Right ventricle myocardium superior (tissue), 1 donor: ENCODE measurements around the gene TMIE. TPM values are rescaled to one million over a fixed set of nuclear protein-coding genes. Genes with fewer than 3 reads are reported as not detected.
A peak's percentile ranks its signal among the peaks of the same experiment; 100 is the strongest.

Experiments used
- ATAC-seq: fragments of 200-7000 bp; cut with Tn5 transposase; one replicate; pipeline ENCODE4 v1.9.1; 2020; ENCODE audit warnings: mild to moderate bottlenecking; ENCODE audit not compliant: poor library complexity
- DNase-seq: peaks from one replicate; pipeline ENCODE4 v3.0.0-alpha.2; 2020
- intact Hi-C: fragments of 100-400 bp; cut with DNase I; formaldehyde crosslinking; loops from one replicate; pipeline ENCODE4 v1.11.2; 2022
- total RNA-seq: library from RNA; stranded (reverse); fragmentation: NEBNext Ultra II Directional; extraction: Animal tissue kit (Norgen Biotek cat#: 25700); gene quantifications from one replicate; pipeline ENCODE4 v1.2.1, GENCODE V29; 2021
- donor health status: DM: no; HTN: yes; CAD: no; lungs with severe emphysema.

TMIE gene
- total RNA-seq, 1 donor from 2014 or later: 1.00 TPM

DNA sequence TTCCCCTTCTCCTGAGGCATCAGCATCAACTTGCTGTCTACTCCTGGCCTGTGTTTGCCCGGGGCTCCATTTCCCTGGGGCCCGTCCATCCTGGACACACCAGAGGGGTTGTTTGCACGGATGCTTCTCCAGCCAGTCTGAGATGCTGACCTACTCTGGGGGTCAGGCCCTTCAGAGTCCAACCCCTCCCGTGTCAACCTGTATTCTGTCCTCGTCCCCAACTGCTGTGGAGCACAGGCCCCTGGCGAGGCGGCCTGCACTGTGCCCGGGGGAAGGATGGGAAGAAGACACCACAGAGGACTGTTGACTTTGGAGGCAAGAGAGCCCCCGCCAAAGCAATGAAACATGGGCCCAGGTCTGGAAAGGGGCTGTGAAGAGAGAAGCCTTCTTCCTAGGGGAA, 33.5 kb upstream of the TMIE start:
- ATAC-seq (no peak), DNase-seq (no peak)
- intact Hi-C loops: no loop called here

GRCh38 chr3:46668116-46668515, 33.1 kb upstream of the TMIE start:
- DNase-seq: no peak
- intact Hi-C loops: no loop called here

GRCh38 chr3:46668591-46668990, 32.6 kb upstream of the TMIE start:
- ATAC-seq: no peak
- DNase-seq: no peak
- intact Hi-C loops: no loop called here

More at GRCh38 chr3:46668116-46668515, 33.1 kb upstream of the TMIE start:
- no peak for ATAC-seq

DNA sequence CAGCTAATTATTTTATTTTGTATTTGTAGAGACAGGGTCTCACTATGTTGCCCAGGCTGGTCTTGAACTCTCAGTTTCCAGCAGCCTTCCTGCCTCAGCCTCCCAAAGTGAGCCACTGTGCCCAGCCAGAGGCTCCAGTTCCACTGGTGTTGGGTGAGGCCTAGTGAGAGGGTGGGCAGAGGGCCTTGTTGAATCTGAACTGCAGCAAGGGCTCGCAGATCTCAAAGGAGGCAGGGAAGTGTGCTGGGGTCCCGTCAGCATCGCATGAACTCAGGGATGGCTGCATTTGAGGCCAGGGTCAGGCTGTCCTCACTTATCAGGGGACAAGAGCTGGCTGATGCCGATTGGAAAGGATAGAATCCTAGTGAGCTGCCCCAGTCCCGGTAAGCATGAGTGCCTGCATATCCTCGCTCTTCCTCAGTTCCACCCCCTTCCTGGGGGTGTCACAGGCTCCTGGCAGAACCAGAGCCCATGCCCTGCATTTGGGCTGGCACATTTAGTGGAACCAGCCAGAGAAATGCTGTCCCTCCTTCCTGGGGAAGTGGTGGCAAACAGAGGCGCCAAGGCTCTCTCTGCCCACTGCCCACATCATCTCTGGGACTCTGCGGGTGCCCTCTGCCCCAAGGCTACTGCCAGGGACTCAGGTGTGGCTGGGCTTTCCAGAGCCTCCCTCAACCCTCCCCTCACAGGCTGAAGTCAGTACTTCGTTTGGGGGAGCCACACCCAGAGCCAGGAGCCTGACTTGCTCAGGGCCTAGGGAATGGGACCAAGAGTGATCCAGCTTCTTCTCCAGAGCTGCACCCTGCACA, 31.8 kb upstream of the TMIE start:
- ATAC-seq: no peak

DNA sequence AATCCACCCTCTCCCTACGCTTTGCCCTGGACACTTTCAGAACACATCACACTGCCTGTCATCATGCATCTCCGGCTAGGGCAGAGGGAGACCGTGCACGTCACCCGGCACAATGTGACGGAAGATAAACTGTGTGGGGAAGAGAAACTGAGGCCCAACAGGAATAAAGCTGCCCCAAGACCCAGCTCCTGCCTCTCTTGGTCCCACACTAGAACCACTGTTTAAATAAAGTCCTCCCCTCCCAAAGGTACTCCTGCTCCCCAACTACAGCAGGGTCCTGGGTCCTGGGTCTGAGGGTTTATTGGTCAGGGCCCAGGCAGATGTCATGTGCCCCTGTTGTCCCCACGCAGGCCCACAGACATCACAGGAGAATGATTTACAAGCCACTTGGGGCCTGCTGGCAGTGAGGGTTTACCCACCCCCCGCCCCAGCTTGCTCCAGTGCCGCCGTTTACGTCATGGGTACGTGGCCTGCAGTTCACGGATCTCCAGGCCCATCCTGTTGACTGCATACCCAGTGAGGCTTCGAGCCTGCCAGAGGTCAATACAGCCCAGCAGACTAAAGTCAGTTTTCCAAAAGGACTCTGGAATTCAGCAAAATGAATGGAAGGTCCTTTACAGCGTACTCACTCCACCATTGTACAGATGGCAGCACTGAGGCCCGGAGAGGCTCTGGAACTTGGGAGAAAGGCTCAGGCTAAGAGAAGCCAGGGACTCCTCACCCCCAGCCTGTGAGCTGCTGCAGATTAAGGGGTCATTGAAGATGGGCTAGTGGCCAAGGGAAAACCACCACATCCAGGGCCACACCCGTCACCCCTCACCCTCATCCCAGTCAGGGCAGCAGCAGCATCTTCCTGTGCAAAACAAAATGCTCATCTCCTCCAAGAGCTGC, 30.9 kb upstream of the TMIE start:
- no peak for ATAC-seq
- no peak for DNase-seq
- intact Hi-C loops: no loop called here

More for the DNA sequence above, 31.8 kb upstream of the TMIE start:
- DNase-seq: no peak
- intact Hi-C loops: no loop called here

DNA sequence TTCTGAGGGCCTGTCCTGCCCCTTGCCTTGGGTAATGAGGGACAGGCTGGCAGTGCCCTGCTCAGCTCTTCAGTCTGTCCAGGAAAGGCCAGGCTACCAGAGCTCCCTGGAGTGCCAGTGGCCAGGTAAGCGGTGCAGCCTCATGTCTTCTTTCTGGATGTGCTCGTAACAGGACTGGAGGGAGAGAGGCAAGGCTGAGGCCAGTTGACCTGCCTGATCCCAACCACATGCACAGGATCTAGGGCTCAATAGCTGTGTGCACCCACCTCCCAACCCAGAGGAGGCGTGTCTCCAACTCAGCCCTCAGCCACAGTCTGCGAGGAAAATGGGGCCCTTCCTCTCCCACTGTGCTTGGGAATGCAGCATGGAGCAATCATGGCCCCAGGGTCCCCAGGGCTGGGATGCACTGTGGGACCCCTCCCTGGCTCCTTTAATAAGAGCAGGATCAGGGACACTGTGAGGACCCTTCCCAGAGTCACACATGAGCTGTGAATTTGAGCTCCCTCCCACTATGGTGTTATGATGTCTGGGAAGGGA, 30.2 kb upstream of the TMIE start:
- ATAC-seq (no peak), DNase-seq (no peak)
- intact Hi-C loops: no loop called here

DNA sequence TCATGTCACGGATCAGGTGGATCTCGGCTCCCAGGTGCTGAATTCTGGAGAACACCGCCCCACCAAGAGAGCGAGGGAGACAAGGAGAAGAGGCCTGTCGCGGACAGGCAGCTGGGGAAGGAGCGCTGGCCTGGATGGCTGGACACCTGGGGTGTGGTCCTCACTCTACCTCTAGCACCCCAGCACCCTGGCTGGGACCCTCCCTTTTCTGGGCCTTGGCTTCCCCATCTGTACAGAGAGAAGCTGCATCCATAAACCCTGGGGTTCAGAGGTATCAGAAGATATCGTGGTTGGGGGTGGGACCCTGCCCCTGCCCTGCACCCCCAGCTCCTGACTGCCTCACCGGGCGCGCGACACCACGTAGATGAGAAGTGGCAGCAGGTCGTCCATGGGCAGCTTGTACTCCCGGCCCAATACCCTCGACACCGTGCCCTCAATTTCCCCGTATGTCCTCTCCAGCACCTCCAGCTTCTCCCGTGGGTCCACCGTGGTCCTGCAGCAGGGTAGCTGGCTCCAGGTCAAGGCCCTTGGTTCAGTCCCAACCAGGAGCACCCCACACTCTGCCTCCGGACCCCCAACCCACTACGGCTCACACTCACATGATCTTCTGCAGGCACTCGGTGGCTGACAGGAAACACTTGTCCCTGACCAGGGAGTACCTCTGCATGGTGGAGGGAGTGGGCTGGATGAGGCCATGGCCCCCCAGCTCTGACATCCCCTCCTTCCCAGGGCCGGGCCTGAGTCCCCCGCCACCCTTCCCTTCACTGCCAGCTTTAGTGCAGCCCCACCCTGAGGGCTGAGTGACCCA, 29.4 kb upstream of the TMIE start:
- DNase-seq: no peak
- intact Hi-C loops: no loop called here
- ATAC-seq: no peak

- intact Hi-C loops: no loop called here
- ATAC-seq: no peak
- no peak for DNase-seq
Observed at GRCh38 chr3:46672349-46672695, 28.9 kb upstream of the TMIE start.

DNA sequence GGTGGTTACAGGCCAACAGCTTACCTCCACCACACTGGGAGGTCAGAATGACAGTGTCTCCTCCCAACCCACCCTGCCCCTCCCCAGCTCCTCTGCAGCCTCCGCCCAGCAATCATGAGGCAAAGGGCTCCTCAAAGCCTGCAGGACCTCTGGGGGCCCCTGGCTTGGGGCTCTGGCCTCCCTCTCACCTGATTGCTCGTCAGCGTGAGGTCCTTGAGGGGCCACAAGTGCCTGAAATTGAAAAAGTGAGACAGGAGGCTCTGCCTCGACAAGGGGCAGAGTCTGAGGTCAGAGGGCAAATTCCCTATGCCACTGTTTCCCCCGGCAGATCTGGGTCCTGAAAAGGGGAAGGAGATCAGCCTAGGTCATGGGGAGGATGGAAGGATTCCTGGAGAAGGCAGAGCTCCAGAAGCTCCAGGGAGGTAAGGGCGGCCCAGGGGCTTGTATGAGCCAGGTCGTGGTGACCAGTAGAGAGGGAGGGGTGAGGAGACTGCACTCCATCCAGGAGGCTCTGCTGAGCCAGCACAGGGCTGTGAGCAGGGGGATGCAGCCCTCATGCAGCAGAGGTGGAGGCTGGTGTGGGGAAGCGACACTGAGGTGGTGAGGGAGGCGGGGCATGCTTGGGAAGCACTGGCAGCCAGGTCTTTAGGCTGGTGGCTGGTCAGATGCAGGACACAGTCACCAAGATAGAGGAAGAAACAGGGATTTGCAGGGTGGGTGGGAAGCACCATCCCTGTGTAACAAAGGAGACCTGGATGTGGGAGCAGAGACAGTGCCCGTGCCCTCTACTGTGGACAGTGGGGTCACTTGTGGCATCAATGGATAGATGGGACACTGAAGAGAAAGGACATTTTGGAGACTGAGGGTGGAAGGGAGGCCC, 27.8 kb upstream of the TMIE start:
- ATAC-seq (no peak), DNase-seq (no peak)
- intact Hi-C loops: no loop called here

- no peak for ATAC-seq
- DNase-seq: no peak
- intact Hi-C loops: no loop called here
Observed at GRCh38 chr3:46674031-46674845, 27.0 kb upstream of the TMIE start.

DNA sequence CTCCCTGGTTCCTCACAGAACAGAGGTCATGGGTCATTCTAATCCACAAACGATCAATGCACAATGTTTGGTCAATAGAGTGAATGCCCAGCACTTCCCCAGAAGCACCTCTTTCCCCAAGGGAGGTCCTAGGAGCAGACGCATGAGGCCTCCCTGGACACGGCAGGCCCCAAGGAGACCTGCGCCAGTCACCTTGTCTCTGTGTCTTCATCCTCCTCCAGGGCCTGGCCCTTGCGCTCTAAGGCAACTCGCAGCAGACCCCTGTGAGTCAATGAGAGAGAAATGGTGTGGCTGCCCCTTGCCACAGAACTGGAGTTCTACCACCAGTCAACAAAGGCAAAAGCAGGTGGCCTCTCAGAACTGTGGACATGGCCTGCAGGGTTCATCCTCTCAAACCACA, 25.8 kb upstream of the TMIE start:
- DNase-seq (peak; percentile 29), ATAC-seq (no peak)
- intact Hi-C loops: no loop called here

- intact Hi-C loops: no loop called here
- no peak for ATAC-seq
Observed at GRCh38 chr3:46675843-46676567, 25.2 kb upstream of the TMIE start.

GRCh38 chr3:46676601-46677410, 24.4 kb upstream of the TMIE start:
- DNase-seq (peak; percentile 38), ATAC-seq (no peak)
- intact Hi-C loops: no loop called here

More at GRCh38 chr3:46675843-46676567, 25.2 kb upstream of the TMIE start:
- peak; percentile 41 for DNase-seq

DNA sequence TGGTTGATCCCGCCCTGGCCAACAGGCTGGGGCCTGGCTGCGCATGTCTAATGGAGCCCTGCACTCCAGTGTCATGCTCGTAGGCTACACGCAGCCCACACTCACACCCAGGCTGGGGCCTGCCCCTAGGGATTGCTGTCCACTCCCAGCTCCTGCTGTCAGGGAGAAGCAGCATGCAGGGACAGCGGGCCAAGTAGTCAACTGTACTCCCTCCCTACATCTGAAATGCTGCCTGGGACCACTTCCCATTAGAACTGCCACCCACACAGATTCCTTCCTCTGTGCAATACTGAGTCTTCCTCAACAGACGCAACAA, 23.8 kb upstream of the TMIE start:
- ATAC-seq (peak; percentile 51), DNase-seq (peak; percentile 84)
- intact Hi-C loops: no loop called here

DNA sequence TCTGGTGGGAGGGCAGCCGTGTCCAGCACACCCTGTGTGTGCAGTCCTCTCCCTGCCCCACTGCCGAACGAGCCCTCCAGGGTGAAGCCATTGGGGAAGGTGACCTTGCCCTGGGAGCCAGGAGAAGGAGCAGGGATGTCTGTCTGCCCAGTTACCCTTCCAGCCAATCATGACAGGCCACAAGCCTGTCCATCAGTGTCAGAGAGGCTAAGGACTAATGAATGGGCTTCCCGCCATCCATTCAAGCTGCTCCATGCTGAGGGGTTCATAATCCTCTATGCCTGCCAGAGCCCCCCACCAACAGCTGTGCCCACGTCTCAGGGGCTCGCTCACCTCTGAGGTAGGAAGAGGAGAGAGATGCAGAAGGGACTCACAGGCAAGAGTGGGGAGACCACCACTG, 22.9 kb upstream of the TMIE start:
- DNase-seq (no peak), ATAC-seq (no peak)
- intact Hi-C loops: no loop called here

DNA sequence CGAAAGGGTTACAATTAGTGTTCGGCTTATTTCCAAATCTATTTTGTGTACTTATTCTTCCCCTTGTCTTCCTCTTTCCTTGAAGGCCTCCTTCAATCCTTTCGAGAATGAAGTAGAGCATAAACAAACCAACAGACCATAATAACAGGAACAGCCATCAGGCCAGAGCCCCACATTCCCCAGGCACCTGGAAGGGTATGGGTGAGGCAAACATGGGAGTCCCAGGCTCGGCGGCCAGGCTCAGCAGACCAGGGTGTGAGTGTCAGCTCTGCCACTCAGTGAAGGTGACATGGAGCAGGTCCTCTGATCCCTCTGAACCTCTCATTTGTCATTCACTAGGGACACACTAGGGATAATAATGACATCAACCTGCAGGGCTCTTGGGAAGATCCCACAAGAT, 21.5 kb upstream of the TMIE start:
- ATAC-seq (no peak), DNase-seq (no peak)
- intact Hi-C loops: no loop called here
